ENCODE results near the gene CRP.
"Not testable (repeated sequence)": the region's sequence is repeated elsewhere in the genome, so short reads cannot be mapped to it uniquely, and the experiment has no call there.

The CRP gene

GRCh38 chr1:159714529-159714928 lies at the start of gene CRP:
Gene CRP, minus strand, starts transcription at chr1:159714589. Its CDS starts 104 bp downstream, at chr1:159714485.
- DNase-seq: no peak

- no peak for DNase-seq
These were observed 49.3 kb upstream of the CRP start for GRCh38 chr1:159763686-159764085.

GRCh38 chr1:159756397-159756796 lies 42.0 kb upstream of the CRP start:
- DNase-seq: no peak

DNA sequence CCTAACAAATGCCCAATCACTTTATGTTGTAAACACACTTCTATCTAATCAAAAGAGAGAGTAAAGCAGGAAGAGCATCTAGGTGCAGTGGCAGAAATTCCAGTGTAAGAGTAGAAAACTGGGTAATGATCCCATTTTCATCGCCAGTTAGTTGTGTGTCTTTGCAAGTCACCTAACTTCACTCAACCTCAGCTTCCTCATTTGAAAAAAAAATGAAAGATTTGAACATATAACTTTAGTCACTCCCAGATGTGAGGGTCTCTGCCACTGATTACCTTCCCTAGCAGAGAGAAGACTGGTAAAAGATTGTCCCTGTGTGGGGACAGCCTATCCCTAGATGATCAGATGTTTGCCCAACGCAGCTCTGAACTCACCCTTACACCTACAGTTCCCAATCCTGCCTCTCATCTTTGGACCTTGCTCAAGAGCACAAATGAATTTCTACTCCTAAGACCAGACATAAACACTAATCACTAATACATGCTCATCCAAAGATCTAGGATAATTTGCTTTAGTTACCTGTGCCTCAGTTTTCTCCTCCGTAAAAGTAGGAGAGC lies 41.1 kb upstream of the CRP start:
- DNase-seq: no peak

- no peak for DNase-seq
These were observed 39.0 kb upstream of the CRP start for GRCh38 chr1:159753386-159753785.

DNA sequence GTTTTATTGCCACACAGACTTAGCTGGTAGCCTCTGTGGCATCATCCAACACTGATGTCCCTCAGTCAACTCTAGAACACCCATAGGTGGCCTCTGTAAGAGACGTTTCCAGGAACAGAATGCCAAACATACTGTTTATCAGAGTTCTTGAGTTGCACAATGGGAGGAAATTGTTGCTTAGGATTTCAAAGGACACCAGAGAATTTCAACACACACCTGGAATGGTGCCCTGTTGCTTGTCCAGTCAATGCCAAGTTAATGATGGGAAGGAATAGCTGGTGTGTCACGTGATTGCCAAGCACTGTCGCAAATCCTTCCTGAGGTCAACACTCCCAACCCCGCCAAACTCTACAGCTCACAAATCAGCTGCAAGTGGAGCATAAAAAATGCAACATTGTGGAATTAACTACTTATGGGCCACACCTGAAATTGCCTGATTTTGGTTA lies 37.8 kb upstream of the CRP start:
- no peak for DNase-seq

GRCh38 chr1:159751031-159751430 lies 36.6 kb upstream of the CRP start:
- DNase-seq: no peak

GRCh38 chr1:159750621-159751020 lies 36.2 kb upstream of the CRP start:
- DNase-seq: no peak

DNA sequence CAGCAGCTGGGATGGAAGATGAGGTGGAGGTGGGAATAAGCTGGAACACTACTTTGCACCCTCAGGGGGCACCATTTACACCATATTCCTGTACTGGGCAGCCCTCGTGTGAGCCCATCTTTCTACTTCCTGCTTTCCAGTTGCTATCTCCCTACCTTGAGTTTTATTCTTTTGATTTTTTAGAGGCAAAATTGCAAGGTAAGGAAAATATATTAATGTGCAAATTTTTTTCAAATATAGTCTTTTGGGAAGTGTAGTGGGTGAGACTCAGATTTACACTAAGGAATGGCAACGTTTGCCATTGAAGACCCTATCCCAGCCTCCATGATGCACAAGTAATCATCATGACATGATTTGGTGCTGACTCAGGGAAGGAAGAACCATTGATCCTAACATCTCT lies 35.2 kb upstream of the CRP start:
- DNase-seq: no peak

DNA sequence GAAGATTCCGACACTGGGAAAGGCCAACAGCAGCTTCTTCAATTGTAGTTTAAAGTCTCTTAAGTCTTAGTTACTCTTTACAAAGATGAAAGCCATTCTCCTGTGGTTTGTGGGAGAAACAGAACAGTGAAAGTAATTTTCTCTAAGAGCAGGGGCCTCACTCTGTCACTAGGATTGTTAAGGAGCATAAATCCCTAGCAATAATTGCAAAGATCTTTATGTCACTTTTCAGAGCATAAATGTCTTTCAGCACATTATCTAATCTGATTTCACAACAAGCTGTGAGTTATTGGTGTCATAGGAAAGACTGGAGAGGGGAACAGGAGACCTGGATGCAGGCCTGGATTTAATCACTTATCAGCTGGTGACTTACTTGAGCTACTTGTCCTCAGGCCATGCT lies 34.0 kb upstream of the CRP start:
- no peak for DNase-seq

GRCh38 chr1:159746666-159747065 lies 32.3 kb upstream of the CRP start:
- no peak for DNase-seq

- no peak for DNase-seq
These were observed 29.4 kb upstream of the CRP start for GRCh38 chr1:159743651-159744410.

DNA sequence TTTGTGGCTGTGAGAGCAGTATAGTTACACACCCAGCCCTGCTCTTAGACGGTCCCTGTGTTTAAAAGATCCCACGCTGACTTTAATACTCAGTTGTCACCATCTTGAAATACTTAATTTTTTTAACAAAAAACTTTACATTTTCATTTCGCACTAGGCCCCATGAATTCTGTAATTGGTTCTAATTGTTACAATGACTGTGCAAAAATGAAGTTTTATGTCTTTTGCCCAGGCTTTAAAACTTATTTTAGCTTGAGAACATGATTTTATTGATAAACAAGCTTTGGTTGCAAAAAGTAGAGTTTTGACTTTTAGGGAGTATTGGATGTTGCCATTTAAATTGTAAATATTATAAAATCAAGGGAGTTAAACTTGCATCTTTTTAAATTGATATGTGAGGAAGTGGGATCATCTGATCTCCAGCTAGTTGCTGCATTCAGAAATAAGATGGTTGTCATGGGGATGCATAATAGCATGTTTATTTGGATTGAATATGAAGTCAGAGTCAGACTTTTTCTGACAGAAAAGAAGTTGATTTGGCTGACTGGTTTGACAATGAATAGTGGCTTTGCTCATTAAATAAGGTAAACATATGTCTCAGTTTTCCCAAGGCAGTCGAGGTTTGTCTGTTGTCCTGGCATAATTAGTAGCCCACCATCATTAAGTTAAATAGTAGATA lies 23.0 kb upstream of the CRP start:
- no peak for DNase-seq

DNA sequence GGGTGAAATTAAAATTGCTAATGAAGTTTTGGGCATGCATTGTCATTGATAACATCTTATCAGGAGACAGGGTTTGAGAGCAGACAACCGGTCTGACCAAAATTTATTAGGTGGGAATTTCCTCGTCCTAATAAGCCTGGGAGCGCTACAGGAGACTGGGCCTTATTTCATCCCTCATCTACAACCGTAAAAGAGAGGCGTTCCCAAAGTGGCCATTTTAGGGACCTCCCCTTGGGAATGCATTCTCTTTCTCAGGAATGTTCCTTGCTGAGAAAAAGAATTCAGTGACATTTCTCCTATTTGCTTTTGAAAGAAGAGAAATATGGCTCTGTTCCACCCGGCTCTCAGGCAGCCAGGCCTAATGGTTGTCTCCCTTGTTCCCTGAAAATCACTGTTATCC lies 8.8 kb upstream of the CRP start:
- not testable (repeated sequence) for DNase-seq

DNA sequence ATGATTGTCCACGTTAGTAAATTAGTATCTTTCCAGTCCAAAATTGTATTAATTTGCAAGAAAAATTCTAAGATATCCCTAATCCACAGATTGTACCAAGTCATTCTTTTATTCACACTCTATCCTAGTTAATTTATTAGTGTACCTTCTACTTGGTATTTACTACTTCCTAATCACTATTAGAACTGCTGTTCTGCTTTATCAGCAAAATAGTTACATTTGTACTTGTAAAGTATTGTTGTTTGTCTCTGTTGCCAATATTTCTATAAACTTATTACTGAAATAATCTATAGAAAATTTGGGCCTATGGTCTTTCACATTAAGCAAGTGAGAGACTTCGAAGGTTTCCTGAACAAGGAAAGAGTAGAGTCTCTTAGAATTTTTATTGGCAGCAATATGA lies 5.6 kb upstream of the CRP start:
- no peak for DNase-seq

- no peak for DNase-seq
These were observed 1.5 kb upstream of the CRP start for GRCh38 chr1:159715855-159716254.

- DNase-seq: no peak
These were observed 2.3 kb downstream of the CRP start for GRCh38 chr1:159712080-159712479.

GRCh38 chr1:159707472-159708260 lies 6.7 kb downstream of the CRP start:
- DNase-seq: no peak

DNA sequence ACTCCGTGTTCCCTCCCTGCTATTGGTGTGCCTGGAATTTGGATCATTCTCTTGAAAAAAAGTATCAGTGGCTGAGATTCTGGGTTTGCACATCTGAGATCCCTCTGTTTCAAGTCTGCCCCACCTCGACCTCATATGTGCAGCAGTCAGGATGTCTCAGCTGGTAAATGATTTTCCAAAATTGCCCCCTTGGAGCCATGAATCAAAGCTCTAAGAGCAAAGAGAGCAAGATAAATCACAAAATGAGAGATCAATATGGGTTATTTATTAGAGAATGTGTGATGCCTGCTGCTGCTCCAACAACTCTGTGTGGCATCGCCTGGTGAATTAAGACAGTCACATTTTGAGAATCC lies 8.5 kb downstream of the CRP start:
- DNase-seq: no peak

GRCh38 chr1:159705251-159705903 lies 9.0 kb downstream of the CRP start:
- no peak for DNase-seq

GRCh38 chr1:159704481-159704880 lies 9.9 kb downstream of the CRP start:
- no peak for DNase-seq

GRCh38 chr1:159700312-159700711 lies 14.1 kb downstream of the CRP start:
- no peak for DNase-seq

GRCh38 chr1:159699653-159700052 lies 14.7 kb downstream of the CRP start:
- DNase-seq: no peak
